OCI-LY1 (cell line): ENCODE results near the gene PAFAH1B2.

Experiments used
- EZH2 ChIP-seq: fragments of 200-600 bp; sonication (generic), shearing (Covaris generic); IDR thresholded peaks from 2 replicates; pipeline ENCODE4 v1.8.0; 2017; ENCODE audit warnings: borderline replicate concordance, mixed run types, mild to moderate bottlenecking, antibody characterized with exemption, low read length, moderate library complexity, mixed read lengths
- TF ChIP-seq, protein P1 (sequence below): fragments of 200-600 bp; sonication (generic), shearing (Covaris generic); IDR thresholded peaks from 2 replicates; pipeline ENCODE4 v1.5.1; 2017; ENCODE audit warnings: mild to moderate bottlenecking, antibody characterized with exemption, low read length, moderate library complexity, mixed read lengths

DNA sequence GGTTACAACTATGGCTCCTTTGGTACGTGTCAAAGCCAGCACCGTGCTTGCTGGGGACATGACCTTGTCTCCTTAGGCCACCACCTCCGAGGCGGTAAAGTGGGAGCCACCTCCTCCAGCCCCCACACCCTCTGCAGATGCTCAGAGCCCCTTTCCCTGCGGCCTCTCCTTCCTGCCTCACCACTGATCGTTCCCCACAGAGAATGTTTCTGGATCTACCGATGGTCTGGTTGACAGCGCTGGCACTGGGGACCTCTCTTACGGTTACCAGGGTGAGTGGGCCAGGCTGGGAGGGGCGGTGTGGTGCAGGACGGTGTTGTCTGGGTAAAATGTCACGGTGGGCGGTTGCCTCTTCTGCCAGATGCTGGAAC is 43.3 kb downstream of the PAFAH1B2 start:
- TF ChIP-seq, protein P1, sequence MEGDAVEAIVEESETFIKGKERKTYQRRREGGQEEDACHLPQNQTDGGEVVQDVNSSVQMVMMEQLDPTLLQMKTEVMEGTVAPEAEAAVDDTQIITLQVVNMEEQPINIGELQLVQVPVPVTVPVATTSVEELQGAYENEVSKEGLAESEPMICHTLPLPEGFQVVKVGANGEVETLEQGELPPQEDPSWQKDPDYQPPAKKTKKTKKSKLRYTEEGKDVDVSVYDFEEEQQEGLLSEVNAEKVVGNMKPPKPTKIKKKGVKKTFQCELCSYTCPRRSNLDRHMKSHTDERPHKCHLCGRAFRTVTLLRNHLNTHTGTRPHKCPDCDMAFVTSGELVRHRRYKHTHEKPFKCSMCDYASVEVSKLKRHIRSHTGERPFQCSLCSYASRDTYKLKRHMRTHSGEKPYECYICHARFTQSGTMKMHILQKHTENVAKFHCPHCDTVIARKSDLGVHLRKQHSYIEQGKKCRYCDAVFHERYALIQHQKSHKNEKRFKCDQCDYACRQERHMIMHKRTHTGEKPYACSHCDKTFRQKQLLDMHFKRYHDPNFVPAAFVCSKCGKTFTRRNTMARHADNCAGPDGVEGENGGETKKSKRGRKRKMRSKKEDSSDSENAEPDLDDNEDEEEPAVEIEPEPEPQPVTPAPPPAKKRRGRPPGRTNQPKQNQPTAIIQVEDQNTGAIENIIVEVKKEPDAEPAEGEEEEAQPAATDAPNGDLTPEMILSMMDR = no peak
- no peak for TF ChIP-seq EZH2
